ENCODE measurements around the gene EXT2. TPM values are rescaled to one million over a fixed set of nuclear protein-coding genes. Genes with fewer than 3 reads are reported as not detected.

Gene EXT2
- total and polyA plus RNA-seq, 2 experiments from 2014 or later = 71.5 to 107 TPM

GRCh38 chr11:44113018-44113417, 17.5 kb downstream of the EXT2 start:
- TF ChIP-seq EZH2phosphoT487 (IDR thresholded peaks at IDR 0.05; ENCODE audit: low read depth, severe bottlenecking, unreplicated experiment) (no peak), CTCF (IDR thresholded peaks at IDR 0.05; ENCODE audit: poor library complexity) (no peak), EZH2 (IDR thresholded peaks at IDR 0.05; ENCODE audit: borderline replicate concordance) (no peak)
- Histone ChIP-seq H3K27ac (no peak overlapping the region), H3K27me3 (no peaks in the 10 kb centered on the region), H2AFZ (no peak overlapping the region), H3K4me1 (ENCODE audit: insufficient read depth) (peaks cover 12% of the 10 kb centered on the region), H3K9me3 (ENCODE audit: low read depth) (no peaks in the 10 kb centered on the region), H4K20me1 (ENCODE audit: insufficient read depth, poor library complexity, severe bottlenecking) (no peaks in the 10 kb centered on the region), H3K9me2 (replicated peaks; ENCODE audit: insufficient read depth) (no peaks in the 10 kb centered on the region), H3K36me3 (replicated peaks; ENCODE audit: insufficient read depth, low read depth) (no peaks in the 10 kb centered on the region), H3K4me2 (no peak overlapping the region), H3K4me3 (no peak overlapping the region), H3K79me2 (peaks cover 6% of the 10 kb centered on the region)
- DNase-seq (ENCODE audit: low spot score) = no peak
- 84% methylated on average over 3 of the region's 3 CpGs for WGBS (ENCODE audit: low lambda C conversion rate, missing lambda C conversion rate)

DNA sequence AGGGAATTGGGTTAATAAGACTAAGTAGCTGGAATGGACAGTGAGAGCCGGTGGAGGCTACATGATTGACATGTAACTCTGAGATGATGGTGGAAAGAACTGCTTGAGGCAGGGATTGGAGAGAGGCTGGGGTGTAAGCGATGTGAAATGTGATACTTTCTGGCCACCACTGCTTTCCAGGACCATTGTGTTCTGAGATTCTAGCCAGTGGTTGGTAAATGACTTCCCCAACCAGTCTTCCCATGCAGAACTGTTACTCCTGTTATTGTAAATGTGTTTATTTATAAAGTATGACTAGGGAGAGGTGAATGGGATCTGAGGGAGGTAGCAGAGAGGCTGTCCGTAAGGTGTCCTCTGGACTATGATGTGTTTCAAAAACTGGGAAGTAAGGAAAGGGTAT, 18.1 kb downstream of the EXT2 start:
- no peaks in the 10 kb centered on the region for H3K9me3 ChIP-seq (ENCODE audit: low read depth)
- TF ChIP-seq EZH2 (IDR thresholded peaks at IDR 0.05; ENCODE audit: borderline replicate concordance) = no peak
- TF ChIP-seq EZH2phosphoT487 (IDR thresholded peaks at IDR 0.05; ENCODE audit: low read depth, severe bottlenecking, unreplicated experiment) = no peak
- no peak for TF ChIP-seq CTCF (IDR thresholded peaks at IDR 0.05; ENCODE audit: poor library complexity)
- H3K4me3 ChIP-seq = no peak overlapping the region
- H4K20me1 ChIP-seq (ENCODE audit: insufficient read depth, poor library complexity, severe bottlenecking) = no peaks in the 10 kb centered on the region
- no peak for DNase-seq (ENCODE audit: low spot score)
- H2AFZ ChIP-seq = no peak overlapping the region
- H3K27ac ChIP-seq = no peak overlapping the region
- no peaks in the 10 kb centered on the region for H3K9me2 ChIP-seq (replicated peaks; ENCODE audit: insufficient read depth)
- WGBS (ENCODE audit: low lambda C conversion rate, missing lambda C conversion rate) = 81% methylated on average over 3 of the region's 3 CpGs
- H3K4me2 ChIP-seq = no peak overlapping the region
- peaks cover 12% of the 10 kb centered on the region for H3K4me1 ChIP-seq (ENCODE audit: insufficient read depth)
- H3K79me2 ChIP-seq = peaks cover 6% of the 10 kb centered on the region
- H3K27me3 ChIP-seq = no peaks in the 10 kb centered on the region
- H3K36me3 ChIP-seq (replicated peaks; ENCODE audit: insufficient read depth, low read depth) = no peaks in the 10 kb centered on the region

DNA sequence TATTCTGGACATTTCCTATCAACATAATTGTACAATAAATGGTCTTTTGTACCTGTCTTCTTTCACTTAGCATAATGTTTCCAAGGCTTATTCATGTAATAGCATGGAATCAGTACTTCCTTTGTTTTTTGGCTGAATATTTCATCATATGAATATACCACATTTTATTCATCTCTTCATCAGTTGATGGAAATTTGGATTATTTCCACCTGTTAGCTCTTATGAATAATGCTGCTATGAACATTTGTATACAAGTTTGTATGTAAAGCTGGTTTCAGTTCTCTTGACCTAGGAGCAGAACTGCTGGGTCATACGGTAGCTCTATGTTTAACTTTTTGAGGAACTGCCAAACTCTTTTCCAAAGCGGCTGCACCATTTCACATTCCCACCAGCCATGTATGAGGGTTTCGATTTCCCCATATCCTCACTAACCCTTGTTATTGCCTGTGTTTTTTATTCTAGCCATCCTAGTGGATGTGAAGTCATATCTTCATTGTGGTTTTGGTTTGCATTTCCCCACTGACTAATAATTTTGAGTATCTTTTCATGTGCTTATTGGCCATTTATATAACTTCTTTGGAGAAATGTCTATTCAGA, 20.9 kb downstream of the EXT2 start:
- Histone ChIP-seq H3K27me3 (no peaks in the 10 kb centered on the region), H3K27ac (no peak overlapping the region), H3K4me2 (no peak overlapping the region), H3K36me3 (replicated peaks; ENCODE audit: insufficient read depth, low read depth) (no peaks in the 10 kb centered on the region), H3K4me3 (no peak overlapping the region), H3K79me2 (peaks cover 3% of the 10 kb centered on the region), H4K20me1 (ENCODE audit: insufficient read depth, poor library complexity, severe bottlenecking) (no peaks in the 10 kb centered on the region), H3K9me3 (ENCODE audit: low read depth) (no peaks in the 10 kb centered on the region), H2AFZ (no peak overlapping the region), H3K4me1 (ENCODE audit: insufficient read depth) (peaks cover 12% of the 10 kb centered on the region), H3K9me2 (replicated peaks; ENCODE audit: insufficient read depth) (no peaks in the 10 kb centered on the region)
- no peak for DNase-seq (ENCODE audit: low spot score)
- 98% methylated on average over 3 of the region's 3 CpGs for WGBS (ENCODE audit: low lambda C conversion rate, missing lambda C conversion rate)
- TF ChIP-seq EZH2 (IDR thresholded peaks at IDR 0.05; ENCODE audit: borderline replicate concordance) (no peak), CTCF (IDR thresholded peaks at IDR 0.05; ENCODE audit: poor library complexity) (no peak), EZH2phosphoT487 (IDR thresholded peaks at IDR 0.05; ENCODE audit: low read depth, severe bottlenecking, unreplicated experiment) (no peak)

Measured in hepatocyte (in vitro differentiated cells).